Activated CD4-positive, alpha-beta T cell treated with anti-CD3 and anti-CD28 coated beads, Interleukin-2, amount 10 ng/mL, durations not matched to agents 24 days and 14 days (primary cell): ENCODE results near the gene GH2. TPM values are rescaled to one million over a fixed set of nuclear protein-coding genes. Genes with fewer than 3 reads are reported as not detected.
"Not testable (repeated sequence)": the region's sequence is repeated elsewhere in the genome, so short reads cannot be mapped to it uniquely, and the experiment has no call there.

Experiments
- DNase-seq: peaks from one replicate; pipeline ENCODE4 v3.0.0; 2022
- H3K27ac Mint-ChIP-seq: one replicate; pipeline ENCODE4 v1.8.0; 2022; ENCODE audit warnings: mild to moderate bottlenecking, mixed read lengths
- H3K27me3 Mint-ChIP-seq: one replicate; pipeline ENCODE4 v1.8.0; 2022; ENCODE audit warnings: mixed read lengths
- H3K36me3 Mint-ChIP-seq: one replicate; pipeline ENCODE4 v1.8.0; 2022; ENCODE audit warnings: low read depth, mild to moderate bottlenecking, mixed read lengths
- H3K4me1 Mint-ChIP-seq: one replicate; pipeline ENCODE4 v1.8.0; 2021; ENCODE audit warnings: mixed read lengths
- H3K4me3 Mint-ChIP-seq: one replicate; pipeline ENCODE4 v1.8.0; 2022; ENCODE audit warnings: mild to moderate bottlenecking, moderate library complexity, mixed read lengths
- H3K9me3 Mint-ChIP-seq: one replicate; pipeline ENCODE4 v1.8.0; 2021; ENCODE audit warnings: mixed read lengths
- intact Hi-C: fragments of 100-400 bp; cut with micrococcal nuclease; formaldehyde crosslinking; loops from one replicate; pipeline ENCODE4 v1.15.1; 2023
- total RNA-seq: library from RNA; stranded (reverse); gene quantifications from 2 replicates; pipeline ENCODE4 v1.2.3, GENCODE V29; 2022

GH2 gene
- total RNA-seq, 1 donor from 2014 or later, result not detected

DNA sequence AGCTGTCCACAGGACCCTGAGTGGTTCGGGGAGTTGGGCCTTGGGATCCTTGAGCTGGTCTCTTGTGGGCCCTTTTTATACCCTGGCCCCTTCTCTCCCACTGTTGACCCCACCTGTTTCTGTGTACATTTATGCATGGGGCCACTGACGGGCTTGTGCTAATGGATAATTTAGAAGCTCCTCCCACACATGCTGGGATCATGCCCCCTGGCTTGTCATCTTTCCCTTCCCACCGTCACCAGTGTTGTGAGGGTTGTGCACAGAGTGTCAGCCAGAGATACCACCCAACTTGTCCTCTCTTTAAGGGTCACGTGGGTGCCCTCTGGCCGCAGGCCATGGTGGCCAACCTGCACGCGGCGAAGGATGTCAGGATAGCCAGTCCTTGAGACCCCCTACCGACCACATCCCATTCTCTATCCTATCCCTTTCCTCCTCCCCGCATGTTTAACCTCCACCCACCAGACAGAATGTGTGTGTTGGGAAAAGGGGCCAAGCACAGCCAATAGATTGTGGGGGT, 37.1 kb upstream of the GH2 start, which contains the start of gene GH1:
Gene GH1 (minus strand): TSS at position 51 of the 517 bp plus-strand sequence. CDS start 63 bp downstream, outside the sequence.
- not testable (repeated sequence) for H3K4me3 Mint-ChIP-seq, DNase-seq, H3K36me3 Mint-ChIP-seq, H3K4me1 Mint-ChIP-seq, H3K9me3 Mint-ChIP-seq
- H3K27me3 Mint-ChIP-seq, result peaks cover 10% of the 10 kb centered on the region
- intact Hi-C loops, result loop anchor here (1.0 to 10.0 kb wide), 5 partner anchors 27 to 366 kb away; no protein-coding TSS in a partner anchor
- peak within 1 kb of the TSS; percentile 66 for H3K27ac Mint-ChIP-seq

- intact Hi-C loops, result loop anchor here (2.0 to 10.0 kb wide), 3 partner anchors 72 to 366 kb away; no protein-coding TSS in a partner anchor
- Mint-ChIP-seq H3K27me3 (peaks cover 10% of the 10 kb centered on the region), H3K9me3 (no peaks in the 10 kb centered on the region), H3K27ac (no peak overlapping the region), H3K4me3 (no peak overlapping the region), H3K4me1 (peaks cover 9% of the 10 kb centered on the region), H3K36me3 (no peaks in the 10 kb centered on the region)
- DNase-seq, result no peak
Observed at GRCh38 chr17:63918305-63918704, 36.6 kb upstream of the GH2 start.

- H3K27me3 Mint-ChIP-seq, result peaks cover 10% of the 10 kb centered on the region
- no peaks in the 10 kb centered on the region for H3K36me3 Mint-ChIP-seq
- intact Hi-C loops, result loop anchor here (2.0 to 10.0 kb wide), 3 partner anchors 73 to 367 kb away; no protein-coding TSS in a partner anchor
- H3K4me1 Mint-ChIP-seq, result peaks cover 10% of the 10 kb centered on the region
- no peak overlapping the region for H3K4me3 Mint-ChIP-seq
- no peaks in the 10 kb centered on the region for H3K9me3 Mint-ChIP-seq
- DNase-seq, result no peak
- no peak overlapping the region for H3K27ac Mint-ChIP-seq
Observed at GRCh38 chr17:63917646-63918045, 35.9 kb upstream of the GH2 start.

DNA sequence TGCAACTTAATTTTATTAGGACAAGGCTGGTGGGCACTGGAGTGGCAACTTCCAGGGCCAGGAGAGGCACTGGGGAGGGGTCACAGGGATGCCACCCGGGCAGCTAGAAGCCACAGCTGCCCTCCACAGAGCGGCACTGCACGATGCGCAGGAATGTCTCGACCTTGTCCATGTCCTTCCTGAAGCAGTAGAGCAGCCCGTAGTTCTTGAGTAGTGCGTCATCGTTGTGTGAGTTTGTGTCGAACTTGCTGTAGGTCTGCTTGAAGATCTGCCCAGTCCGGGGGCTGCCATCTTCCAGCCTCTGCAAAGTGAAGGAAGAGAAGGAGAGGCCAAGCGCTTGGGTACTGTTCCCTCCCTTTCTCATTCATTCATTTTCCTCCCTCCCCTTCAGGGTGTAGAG, 35.5 kb upstream of the GH2 start:
- H3K36me3 Mint-ChIP-seq, H3K4me3 Mint-ChIP-seq, DNase-seq, H3K27ac Mint-ChIP-seq, H3K9me3 Mint-ChIP-seq: not testable (repeated sequence)
- Mint-ChIP-seq H3K4me1 (peaks cover 11% of the 10 kb centered on the region), H3K27me3 (peaks cover 10% of the 10 kb centered on the region)
- intact Hi-C loops, result loop anchor here (10.0 kb wide), 1 partner anchor 368 kb away; no protein-coding TSS in a partner anchor

DNA sequence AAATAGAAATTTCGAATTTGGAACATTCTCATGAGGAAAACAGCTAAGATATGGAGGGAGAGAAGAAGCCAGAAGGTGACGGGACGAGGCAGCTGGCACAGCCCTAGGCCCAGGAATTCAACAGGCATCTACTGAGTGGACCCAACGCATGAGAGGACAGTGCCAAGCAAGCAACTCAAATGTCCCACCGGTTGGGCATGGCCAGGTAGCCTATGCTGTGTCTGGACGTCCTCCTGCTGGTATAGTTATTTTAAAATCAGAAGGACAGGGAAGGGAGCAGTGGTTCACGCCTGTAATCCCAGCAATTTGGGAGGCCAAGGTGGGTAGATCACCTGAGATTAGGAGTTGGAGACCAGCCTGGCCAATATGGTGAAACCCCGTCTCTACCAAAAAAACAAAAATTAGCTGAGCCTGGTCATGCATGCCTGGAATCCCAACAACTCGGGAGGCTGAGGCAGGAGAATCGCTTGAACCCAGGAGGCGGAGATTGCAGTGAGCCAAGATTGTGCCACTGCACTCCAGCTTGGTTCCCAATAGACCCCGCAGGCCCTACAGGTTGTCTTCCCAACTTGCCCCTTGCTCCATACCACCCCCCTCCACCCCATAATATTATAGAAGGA, 34.9 kb upstream of the GH2 start:
- Mint-ChIP-seq H3K36me3 (no peaks in the 10 kb centered on the region), H3K4me1 (peaks cover 11% of the 10 kb centered on the region), H3K27me3 (peaks cover 10% of the 10 kb centered on the region), H3K4me3 (no peak overlapping the region), H3K27ac (no peak overlapping the region), H3K9me3 (no peaks in the 10 kb centered on the region)
- no peak for DNase-seq
- intact Hi-C loops, result loop anchor here (10.0 kb wide), 1 partner anchor 368 kb away; no protein-coding TSS in a partner anchor

- DNase-seq, H3K36me3 Mint-ChIP-seq, H3K4me3 Mint-ChIP-seq, H3K9me3 Mint-ChIP-seq, H3K27ac Mint-ChIP-seq: not testable (repeated sequence)
- H3K4me1 Mint-ChIP-seq, result peaks cover 13% of the 10 kb centered on the region
- peaks cover 10% of the 10 kb centered on the region for H3K27me3 Mint-ChIP-seq
- intact Hi-C loops, result loop anchor here (10.0 kb wide), 1 partner anchor 369 kb away; no protein-coding TSS in a partner anchor
Observed at GRCh38 chr17:63915753-63916152, 34.0 kb upstream of the GH2 start.

DNA sequence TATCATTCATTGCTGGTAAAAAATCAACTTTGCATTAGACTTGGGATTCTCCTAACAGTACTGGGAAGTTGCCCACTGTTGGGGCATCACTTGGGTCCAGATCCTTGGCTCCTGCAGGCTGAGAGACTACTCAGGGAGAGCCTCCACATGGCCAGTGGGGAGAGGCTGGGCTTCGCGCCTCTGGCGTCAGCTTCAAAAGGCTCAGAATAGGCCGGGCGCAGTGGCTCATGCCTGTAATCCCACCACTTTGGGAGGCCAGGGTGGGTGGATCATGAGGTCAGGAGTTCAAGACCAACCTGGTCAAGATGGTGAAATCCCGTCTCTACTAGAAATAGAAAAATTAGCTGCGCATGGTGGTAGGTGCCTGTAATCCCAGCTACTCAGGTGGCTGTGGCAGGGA, 32.7 kb upstream of the GH2 start:
- intact Hi-C loops, result loop anchor here (10.0 kb wide), 1 partner anchor 370 kb away; no protein-coding TSS in a partner anchor

DNA sequence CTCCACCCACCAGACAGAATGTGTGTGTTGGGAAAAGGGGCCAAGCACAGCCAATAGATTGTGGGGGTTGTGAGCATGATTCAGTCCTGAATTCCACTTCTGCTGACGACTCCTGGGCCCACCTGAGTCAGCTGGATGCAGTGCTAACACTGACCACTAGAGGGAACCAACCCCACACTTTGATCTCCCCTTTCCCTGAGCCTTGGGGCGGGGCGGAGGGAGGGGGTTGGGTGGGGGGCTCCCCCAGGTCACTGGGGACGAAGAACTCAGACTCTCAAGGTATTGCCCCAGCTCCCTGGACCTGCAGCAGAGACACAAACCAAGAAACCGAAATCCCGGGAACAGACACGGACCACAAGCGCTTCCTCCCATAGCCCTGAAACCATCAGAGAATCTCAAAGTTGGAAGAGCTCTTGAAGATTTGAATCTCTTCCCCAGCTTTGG, 29.9 kb upstream of the GH2 start:
- H3K4me1 Mint-ChIP-seq, result peaks cover 4% of the 10 kb centered on the region
- H3K4me3 Mint-ChIP-seq, result no peak overlapping the region
- peaks cover 16% of the 10 kb centered on the region for H3K27me3 Mint-ChIP-seq
- no peaks in the 10 kb centered on the region for H3K9me3 Mint-ChIP-seq
- peak; percentile 89 for DNase-seq
- intact Hi-C loops, result loop anchor here (10.0 kb wide), 1 partner anchor 373 kb away; no protein-coding TSS in a partner anchor
- H3K36me3 Mint-ChIP-seq, result no peaks in the 10 kb centered on the region
- H3K27ac Mint-ChIP-seq, result no peak overlapping the region

More for the DNA sequence above, 32.7 kb upstream of the GH2 start:
- H3K27me3 Mint-ChIP-seq, result peaks cover 10% of the 10 kb centered on the region
- H3K36me3 Mint-ChIP-seq, result no peaks in the 10 kb centered on the region
- no peak for DNase-seq
- no peak overlapping the region for H3K4me3 Mint-ChIP-seq
- H3K9me3 Mint-ChIP-seq, result no peaks in the 10 kb centered on the region
- no peak overlapping the region for H3K27ac Mint-ChIP-seq
- H3K4me1 Mint-ChIP-seq, result peaks cover 9% of the 10 kb centered on the region

DNA sequence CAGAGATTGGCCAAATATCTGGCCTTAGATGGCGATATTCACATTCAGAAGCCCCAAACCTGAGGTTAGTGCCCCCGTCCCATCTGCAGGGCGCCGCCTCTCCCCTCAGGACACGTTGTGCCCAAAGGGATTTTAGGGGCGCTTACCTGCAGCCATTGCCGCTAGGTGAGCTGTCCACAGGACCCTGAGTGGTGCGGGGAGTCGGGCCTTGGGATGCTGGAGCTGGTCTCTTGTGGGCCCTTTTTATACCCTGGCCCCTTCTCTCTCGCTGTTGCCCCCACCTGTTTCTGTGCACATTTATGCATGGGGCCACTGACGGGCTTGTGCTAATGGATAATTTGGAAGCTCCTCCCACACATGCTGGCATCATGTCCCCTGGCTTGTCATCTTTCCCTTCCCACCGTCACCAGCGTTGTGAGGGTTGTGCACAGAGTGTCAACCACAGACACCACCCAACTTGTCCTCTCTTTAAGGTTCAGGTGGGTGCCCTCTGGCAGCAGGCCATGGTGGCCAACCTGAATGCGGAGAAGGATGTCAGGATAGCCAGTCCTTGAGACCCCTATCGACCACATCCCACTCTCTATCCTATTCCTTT, 29.4 kb upstream of the GH2 start, which contains the start of gene CSHL1:
Gene CSHL1 (minus strand): TSS at position 218 of the 595 bp plus-strand sequence. CDS start 62 bp downstream, at position 156.
- peaks cover 12% of the 10 kb centered on the region for H3K27me3 Mint-ChIP-seq
- peaks cover 4% of the 10 kb centered on the region for H3K4me1 Mint-ChIP-seq
- intact Hi-C loops, result loop anchor here (10.0 kb wide), 1 partner anchor 374 kb away; no protein-coding TSS in a partner anchor
- H3K36me3 Mint-ChIP-seq, result no peaks in the 10 kb centered on the region
- DNase-seq, result no peak
- no peaks in the 10 kb centered on the region for H3K9me3 Mint-ChIP-seq
- H3K27ac Mint-ChIP-seq, result no peak within 1 kb of the TSS
- H3K4me3 Mint-ChIP-seq, result no peak within 1 kb of the TSS

GRCh38 chr17:63910096-63910495, 28.4 kb upstream of the GH2 start:
- intact Hi-C loops, result loop anchor here (10.0 kb wide), 1 partner anchor 375 kb away; no protein-coding TSS in a partner anchor
- Mint-ChIP-seq H3K27ac (no peak overlapping the region), H3K9me3 (no peaks in the 10 kb centered on the region), H3K27me3 (peaks cover 8% of the 10 kb centered on the region), H3K4me3 (no peak overlapping the region), H3K36me3 (no peaks in the 10 kb centered on the region), H3K4me1 (peaks cover 4% of the 10 kb centered on the region)
- DNase-seq, result no peak

GRCh38 chr17:63909586-63909985, 27.8 kb upstream of the GH2 start:
- H3K27ac Mint-ChIP-seq, H3K36me3 Mint-ChIP-seq, DNase-seq, H3K4me1 Mint-ChIP-seq, H3K4me3 Mint-ChIP-seq, intact Hi-C loops, H3K27me3 Mint-ChIP-seq, H3K9me3 Mint-ChIP-seq: not testable (repeated sequence)

- intact Hi-C loops, H3K27ac Mint-ChIP-seq, DNase-seq, H3K36me3 Mint-ChIP-seq, H3K4me3 Mint-ChIP-seq, H3K4me1 Mint-ChIP-seq, H3K9me3 Mint-ChIP-seq: not testable (repeated sequence)
- peaks cover 11% of the 10 kb centered on the region for H3K27me3 Mint-ChIP-seq
Observed at GRCh38 chr17:63907161-63907778, 25.5 kb upstream of the GH2 start.

GRCh38 chr17:63904796-63905195, 23.1 kb upstream of the GH2 start:
- intact Hi-C loops, DNase-seq, H3K4me1 Mint-ChIP-seq, H3K9me3 Mint-ChIP-seq, H3K4me3 Mint-ChIP-seq, H3K27ac Mint-ChIP-seq, H3K36me3 Mint-ChIP-seq: not testable (repeated sequence)
- peaks cover 17% of the 10 kb centered on the region for H3K27me3 Mint-ChIP-seq
